ENCODE data around the gene PTPRJ.

The PTPRJ gene

DNA sequence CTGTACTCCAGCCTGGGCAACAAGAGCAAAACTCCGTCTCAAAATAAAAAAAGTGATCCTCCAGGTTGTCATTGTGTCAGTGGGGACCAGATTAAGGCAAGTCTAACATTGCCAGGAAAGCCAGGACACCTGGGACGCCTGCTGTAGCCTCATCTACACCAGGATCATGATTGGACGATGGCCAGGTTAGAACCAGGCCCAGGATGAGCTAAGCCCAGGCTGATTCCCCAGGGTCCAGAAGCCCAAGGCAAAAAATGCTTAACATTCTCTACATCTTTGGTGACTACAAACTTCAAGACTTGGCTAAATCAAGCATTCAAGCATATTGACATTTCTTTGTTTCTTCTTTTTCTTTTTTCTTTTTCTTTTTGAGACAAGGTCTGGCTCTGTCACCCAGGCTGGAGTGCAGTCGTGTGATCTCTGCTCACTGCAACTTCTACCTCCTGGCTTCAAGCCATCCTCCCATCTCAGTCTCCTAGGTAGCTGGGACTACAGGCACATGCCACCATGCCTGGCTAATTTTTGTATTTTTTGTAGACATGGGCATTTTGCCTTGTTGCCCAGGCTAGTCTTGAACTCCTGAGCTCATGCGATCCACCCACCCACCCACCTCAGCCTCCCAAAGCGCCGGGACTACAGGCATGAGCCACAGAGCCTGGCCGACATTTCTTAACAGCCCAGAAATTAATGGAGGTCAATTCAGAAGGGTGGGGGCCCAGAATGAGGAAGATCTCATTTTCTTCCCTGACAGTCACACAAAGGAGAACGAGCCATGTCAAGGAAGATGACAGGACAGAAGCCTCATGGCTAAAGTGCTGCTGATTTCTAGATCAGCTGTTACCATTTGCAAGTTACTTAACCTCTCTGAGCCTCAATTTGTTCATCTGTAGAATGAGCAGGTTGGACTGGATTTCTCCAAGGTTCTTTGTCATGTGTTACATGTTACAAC lies 12.5 kb upstream of the PTPRJ start:
- no peak for DNase-seq (ENCODE audit: low read depth in 2 of 2)

DNA sequence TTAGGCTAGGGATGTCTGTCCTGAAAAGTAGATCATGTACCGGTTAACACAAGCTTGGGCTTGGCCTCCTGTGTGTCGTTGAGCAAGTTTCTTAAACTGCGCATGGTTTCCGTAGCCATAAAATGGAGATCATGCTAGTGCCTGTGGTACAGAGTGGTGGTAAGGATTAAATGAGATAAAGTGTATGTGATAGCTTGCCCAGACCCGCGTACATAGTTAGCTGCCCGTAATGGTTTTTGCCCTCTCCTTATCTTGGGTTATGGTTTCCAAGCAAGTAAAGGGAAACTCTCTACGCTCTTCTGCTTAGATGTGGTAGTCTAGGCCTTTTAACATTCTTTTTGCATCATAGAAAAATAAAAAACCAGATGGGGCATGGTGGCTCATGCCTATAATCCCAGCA lies 11.0 kb upstream of the PTPRJ start:
- DNase-seq (ENCODE audit: low read depth in 2 of 2), result no peak

DNA sequence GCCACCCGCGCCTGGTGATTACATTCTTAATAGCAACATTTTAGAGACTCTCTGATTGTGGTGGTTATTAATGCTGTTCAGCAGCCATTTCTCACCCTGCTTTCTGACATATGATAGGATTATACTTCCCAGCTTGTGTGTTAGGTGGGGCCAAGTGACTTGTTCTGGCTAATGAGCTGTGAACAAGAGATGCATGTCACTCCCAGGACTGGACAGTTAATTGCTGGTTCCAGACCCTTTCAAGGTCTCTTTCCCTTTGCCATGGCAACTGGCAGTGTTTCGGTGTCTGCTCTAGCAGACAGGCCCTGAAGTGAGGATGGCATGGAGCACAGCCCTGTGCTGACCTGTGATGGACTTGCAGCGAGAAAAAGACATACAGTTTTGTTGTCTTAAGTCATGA lies 8.9 kb upstream of the PTPRJ start:
- DNase-seq (ENCODE audit: low read depth in 2 of 2), result no peak

DNA sequence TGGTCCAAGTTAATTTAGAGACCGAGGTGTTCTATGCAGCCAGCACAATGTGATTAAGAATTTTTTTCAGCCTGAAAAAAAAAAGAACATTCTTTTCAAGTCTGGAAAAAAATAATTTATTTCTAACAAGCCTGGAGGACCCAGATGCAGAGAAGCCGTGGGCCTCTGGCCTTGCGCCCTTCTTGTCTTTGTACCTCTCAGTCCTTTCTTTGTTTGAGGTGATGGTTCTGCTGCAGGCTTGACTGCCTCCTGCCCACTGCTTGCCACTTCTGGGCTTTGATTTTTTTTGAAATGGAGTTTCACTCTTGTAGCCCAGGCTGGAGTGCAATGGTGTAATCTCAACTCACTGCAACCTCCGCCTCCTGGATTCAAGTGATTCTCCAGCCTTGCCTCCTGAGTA lies 7.2 kb upstream of the PTPRJ start:
- DNase-seq (ENCODE audit: low read depth in 2 of 2), result no peak

DNA sequence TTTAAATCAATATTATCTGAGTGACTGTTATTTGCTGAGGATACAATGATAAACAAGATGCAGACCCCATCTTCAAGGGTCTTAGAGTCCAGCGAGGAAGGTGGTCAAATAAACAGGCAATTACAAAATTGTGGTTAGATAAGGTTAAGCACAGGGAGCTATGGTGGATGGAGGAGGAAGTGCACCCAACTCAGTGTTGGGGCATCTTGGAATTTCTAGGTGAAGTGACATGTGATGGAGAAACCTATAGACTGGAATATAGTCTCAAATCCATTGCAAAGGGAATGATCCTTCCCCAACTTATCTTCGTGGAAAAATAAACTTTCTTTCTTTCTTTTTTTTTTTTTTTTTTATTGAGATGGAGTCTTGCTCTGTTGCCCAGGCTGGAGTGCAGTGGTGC lies 3.4 kb upstream of the PTPRJ start:
- DNase-seq (ENCODE audit: low read depth in 2 of 2), result no peak

DNA sequence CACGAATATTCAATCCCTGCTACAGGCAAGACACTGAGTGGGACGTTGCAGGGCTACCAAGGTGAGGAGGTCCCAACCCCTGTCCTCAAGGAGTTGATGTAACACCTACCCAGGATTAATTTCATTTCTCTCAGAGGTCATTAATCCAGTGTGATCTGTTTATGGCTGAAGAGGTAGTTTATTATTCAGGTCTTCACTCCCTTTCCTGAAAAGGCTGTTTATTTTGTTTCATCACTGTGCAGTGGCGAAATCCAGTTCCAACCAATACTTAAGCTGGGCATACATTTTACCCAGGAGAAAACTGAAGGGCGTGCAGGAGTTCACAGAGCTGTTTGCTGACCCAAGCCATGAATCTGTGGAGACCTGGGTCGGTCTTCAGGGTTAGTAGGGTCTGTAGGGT lies 2.7 kb upstream of the PTPRJ start:
- DNase-seq (ENCODE audit: low read depth in 2 of 2), result no peak

DNA sequence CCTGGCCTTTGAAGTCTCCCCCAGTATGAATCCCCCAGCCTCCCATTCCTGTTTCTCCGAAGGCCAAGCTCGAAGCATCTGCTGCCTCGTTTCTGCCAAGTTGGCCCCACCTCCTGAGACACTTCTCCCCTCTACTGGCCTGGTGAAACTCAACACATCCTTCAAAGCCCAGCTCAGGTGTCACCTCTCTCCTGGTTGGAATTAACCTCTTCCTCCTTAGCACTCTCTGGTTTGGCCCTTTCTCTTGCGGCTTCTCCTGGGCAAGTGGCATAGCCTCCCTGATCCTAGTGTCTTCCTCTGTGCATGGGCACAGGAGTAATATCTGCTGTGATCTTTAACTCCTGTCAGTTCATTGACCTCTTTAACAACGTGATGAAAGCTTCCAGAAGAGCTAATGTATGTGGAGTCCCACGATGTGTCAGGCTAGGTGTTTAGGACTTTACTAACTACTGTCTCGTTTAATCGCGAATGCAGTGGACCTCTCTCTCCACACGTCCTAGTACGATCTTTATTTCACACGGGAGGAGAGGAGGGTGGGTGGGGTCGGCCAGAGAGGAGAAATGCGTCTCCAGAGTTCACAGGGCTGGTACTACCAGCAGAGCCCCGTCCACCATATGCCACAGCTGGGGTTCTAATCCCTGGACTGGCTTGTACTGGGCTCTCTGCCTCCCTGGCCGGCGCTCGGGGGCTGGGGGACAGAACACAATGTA lies 826 bp upstream of the PTPRJ start:
- DNase-seq (ENCODE audit: low read depth in 2 of 2), result no peak

DNA sequence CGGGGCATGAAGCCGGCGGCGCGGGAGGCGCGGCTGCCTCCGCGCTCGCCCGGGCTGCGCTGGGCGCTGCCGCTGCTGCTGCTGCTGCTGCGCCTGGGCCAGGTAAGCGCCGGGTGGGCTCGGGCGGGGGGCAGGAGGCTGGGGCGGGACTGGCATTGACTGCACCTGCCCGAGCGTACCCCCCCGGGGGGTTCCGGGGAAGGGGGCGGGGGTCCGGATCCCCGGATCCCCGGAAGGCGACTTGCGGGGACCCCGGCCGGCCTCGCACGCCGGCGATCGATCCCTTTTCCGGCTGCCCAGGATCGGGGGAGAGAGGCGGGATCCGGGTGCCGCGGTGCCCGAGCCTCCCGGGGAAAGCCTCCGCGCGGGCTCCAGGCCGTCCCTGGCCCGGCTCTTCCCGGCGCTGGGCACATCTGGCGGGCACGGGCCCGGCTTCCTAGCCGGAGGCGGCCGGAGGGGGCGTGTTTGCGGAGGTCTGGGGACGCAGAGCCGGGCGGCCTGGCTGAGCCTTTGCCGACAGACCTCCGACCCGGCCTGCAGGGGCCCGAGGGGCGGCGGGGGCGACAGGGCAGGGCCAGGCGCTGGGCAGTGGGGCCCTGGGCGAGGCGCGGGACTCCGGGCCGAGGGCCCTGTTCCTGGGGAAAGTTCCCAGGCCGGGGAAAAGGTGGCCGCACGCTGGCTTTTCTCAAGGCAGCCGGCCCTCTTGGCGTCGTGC lies 705 bp downstream of the PTPRJ start:
- DNase-seq (ENCODE audit: low read depth in 2 of 2), result no peak

DNA sequence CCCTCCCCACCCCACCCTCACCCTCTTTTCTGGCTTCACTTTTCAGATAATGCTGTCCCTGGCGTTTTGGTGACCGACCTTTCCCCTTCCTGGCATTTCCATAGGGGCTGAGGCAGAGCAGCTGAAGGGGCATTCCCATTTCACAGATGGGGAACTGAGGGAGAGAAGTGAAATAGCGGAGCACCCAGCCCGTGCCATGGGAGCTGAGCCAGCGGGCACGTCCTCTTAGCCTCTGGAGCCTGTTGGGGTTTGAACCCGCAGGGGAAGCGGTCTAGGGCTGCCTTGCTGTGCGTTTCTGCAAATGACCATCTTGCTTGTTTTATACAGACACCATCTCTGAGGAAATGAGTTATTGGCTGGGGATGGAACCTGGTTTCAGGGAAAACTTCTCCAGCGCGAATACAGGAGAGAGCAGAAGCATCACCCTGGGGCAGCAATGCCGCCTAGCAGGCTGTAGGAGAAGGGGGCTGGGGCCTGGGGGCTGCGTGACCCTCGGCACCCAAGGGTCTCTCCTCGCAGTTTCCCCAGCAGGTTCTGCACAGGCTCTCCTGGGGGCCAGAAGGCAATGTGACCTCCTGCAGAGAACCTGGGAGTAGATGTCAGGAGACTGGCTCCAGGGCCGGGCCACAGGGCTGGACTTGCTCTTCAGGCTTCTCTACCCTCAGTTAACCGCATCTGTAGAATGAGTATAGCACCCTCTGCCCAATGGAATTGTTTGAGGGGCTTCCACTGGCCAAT lies 1.5 kb downstream of the PTPRJ start:
- no peak for DNase-seq (ENCODE audit: low read depth in 2 of 2)

DNA sequence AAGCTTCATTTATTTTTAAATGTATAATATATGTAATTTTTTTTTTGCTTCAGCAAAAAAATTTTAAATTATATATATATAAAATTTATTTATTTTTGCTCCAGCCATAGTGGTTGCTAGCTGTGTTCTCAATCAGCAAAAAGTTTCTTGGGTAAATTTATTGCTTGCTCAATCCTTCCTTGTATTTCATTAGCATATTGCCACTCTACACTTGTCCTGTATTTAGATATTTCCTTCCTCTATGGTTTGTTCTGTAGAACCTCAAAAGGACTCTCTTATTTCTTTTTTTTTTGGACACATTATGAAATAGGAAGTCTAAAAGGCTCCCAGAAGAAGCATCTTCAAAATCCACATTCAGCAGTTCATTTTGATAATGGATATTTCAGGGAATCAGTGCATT lies 2.3 kb downstream of the PTPRJ start:
- DNase-seq (ENCODE audit: low read depth in 2 of 2), result no peak

DNA sequence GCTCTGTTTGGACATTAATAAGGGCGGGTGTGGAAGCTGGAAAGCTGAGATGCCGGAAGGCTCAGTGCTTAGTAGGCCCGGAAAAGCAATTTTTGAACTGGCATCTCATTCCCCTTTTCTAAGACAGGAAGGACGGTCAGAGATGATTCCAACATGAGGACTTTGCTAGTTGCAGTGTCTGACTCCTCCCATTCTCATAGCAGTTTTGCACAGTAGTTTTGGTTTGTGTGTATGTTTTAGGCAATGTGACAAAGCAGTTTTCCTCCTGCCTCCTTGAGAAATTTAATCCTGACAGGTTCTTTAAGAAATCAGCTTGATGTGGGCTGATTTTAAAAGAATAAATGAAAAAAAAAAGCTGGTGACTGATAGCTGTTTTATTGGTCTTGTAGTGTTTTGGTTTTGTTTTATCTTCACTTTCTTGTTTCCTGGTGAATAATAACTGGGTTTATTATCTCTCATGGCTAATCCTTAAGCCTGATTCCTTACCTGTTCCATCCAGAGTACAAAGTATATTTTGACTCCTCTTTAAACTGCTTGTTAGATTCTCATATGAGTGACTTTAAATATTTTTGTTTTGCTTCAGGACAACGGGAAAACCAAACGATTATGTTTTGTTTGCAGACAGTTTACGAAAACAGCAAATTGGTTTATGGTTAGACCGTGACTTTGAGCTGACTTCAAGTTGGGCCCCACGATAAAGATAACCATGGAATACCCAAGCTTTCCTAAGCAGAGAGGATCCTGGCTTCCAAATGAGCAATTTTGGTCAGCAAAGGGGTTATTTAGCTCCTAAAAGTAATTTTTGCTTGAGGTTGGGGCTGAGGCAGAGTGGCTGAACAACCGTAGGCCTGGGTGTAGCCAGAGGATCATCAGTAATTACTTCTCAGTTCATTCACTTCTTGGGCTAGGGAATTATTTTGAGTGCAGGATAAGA lies 3.4 kb downstream of the PTPRJ start:
- no peak for DNase-seq (ENCODE audit: low read depth in 2 of 2)

DNA sequence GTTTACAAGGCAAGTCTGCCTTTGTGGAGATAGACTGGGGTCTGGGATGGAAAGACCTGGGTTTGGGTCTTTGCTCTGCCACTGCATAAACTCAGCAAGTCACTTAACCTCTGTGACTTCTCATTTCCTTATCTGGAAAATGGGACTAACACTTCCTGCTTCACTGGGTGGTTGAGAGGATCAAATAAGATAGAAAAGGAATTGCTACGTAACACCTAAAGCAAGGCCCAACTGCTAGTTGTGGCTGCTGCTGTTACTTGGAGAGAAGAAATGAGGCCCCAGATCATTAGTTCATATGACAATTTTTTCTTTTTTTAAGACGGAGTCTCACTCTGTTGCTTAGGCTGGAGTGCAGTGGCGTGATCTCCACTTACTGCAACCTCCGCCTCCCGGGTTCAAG lies 5.9 kb downstream of the PTPRJ start:
- DNase-seq (ENCODE audit: low read depth in 2 of 2), result no peak

DNA sequence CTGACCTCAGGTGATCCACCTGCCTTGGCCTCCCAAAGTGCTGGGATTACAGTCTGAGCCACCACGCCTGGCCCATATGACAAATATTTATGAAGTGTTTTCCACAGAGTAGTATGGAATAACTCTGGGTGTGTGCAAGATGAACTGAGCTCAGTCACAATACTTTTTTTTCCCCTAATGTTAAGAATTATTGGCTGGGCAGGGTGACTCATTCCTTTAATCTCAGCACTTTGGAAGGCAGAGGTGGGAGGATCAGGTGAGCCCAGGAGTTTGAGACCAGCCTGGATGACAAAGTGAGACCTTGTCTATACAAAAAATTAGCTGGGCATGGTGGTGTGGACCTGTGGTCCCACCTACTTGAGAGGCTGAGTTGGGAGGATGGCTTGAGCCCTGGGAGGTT lies 6.4 kb downstream of the PTPRJ start:
- no peak for DNase-seq (ENCODE audit: low read depth in 2 of 2)

DNA sequence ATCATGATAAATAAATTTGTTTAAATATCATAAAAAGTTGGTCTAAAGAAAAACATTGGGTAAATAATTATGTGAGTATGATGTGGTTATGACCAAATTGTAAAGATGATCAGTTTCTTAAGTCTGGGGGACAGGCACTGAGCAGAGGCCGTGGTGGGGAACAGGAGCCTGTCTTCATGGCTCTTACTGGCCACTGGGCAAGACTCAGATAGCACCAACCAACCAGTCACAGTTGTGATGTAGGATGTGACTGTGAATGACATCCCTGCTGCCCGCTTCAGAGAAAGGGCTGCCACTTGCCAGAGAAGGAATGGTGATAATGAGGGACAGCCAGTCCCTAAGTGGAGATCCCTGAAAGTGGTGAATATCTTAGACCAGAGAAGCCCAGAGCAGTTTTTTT lies 7.0 kb downstream of the PTPRJ start:
- DNase-seq (ENCODE audit: low read depth in 2 of 2), result no peak

DNA sequence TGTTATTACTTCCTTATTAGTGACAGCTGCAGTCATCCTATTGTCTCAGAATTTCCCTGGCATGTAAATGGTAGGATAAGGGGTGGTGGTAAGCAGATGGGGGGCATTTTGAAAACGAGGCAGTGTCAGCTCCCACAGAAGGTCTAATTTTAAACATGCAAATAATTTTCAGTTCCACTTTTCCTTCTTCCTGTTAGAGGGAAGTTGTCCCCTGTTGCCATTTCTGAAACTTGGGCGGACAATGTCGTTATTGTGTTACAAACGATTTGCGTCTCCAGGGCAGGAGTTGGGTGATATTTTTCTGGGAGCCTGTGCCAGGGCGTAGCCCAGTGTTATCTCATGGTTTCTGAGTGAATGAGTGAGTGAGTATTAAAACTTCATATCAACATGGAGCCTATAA lies 7.4 kb downstream of the PTPRJ start:
- no peak for DNase-seq (ENCODE audit: low read depth in 2 of 2)

DNA sequence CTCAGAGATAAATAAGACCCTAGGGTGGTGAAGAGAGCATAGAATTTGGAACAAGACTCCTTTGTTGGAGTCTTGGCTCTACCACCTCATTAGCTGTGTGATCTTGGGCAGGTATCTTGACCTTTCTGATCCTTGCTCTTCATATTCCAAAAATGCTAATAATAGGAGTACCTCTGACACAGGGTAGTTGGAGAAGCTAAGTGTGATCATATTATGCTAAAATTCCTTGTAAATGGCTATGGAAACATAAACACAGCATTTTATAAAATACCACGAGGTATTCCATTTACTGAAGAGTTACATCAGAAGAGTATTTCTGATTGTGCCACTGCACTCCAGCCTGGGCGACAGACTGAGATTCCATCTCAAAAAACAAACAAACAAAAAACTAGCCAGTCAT lies 9.4 kb downstream of the PTPRJ start:
- no peak for DNase-seq (ENCODE audit: low read depth in 2 of 2)

DNA sequence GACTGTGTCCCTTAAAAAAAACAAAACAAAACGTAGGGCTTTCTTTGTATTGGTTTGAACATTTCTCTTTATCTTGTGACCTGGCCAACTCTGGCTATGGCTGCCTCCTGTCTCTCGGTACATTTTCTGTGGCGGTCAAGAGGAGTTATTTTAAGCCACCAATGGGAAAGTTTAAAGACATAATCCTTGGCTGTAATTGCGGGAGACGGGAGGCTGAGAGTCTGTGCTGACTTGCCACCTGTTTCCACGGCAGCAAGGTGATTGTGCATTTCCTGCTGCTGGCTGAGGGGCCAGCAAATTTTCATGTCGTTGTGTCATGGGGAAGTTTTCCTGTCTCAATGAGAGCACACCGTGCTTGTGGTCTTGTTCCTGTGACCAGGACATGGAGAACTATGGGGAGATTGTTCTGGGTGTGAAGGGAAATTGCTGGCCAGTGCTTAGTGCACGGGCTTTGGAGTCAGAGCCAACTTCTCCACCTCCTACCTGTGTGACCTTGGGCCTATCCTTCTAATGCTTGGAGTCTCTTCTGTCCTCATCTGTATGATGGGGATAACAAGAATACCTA lies 11.0 kb downstream of the PTPRJ start:
- no peak for DNase-seq (ENCODE audit: low read depth in 2 of 2)

DNA sequence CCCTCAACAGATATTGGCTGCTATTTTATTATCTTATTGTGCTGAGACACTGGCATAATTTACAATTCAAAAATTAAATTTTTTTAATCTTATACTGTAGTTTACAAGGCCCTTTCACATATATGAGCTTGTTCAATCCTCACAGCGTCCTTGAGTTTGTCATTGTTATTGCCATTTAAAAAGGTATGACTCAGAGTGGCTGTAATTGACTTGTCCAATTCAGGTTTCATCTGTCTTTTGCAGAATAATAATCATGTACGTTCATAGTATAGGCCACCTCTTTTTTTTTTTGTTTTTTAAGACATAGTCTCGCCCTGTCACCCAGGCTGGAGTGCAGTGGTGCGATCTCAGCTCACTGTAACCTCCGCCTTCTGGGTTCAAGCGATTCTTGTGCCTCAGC lies 11.5 kb downstream of the PTPRJ start:
- DNase-seq (ENCODE audit: low read depth in 2 of 2), result no peak

DNA sequence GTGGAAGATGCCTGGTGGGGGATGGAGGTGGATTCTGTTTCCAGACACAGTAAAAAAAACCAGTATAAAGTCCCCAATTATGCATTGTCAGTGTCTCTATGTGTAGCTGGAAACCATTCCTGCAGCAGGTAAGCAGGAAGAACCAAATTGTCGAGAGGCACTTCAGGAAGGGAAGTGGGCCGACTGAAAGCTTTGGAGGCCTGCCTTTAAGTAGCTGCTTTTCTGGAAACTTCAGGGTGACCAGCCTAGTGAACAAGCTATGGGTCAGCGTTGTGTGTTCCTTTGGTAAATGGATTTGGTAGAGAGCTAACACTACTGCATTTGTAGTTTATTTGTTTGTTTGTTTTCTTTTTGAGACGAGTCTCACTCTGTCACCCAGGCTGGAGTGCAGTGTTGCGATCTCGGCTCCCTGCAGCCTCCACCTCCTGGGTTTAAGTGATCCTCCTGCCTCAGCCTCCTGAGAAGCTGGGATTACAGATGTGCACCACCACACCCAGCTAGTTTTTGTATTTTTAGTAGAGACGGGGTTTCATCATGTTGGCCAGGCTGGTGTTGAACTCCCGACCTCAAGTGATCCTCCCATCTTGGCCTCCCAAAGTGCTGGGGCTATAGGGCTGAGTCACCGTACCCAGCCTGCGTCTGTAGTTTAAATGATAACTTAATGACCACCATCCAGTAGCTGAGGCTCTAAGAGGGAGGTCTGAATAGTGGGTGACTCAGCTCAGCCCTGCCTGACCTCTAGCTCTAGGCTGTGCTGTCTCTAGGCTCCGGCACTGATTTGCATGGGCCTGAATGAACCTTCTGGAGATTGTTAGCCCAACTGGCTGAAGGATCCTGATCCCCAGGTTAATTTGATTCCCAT lies 12.8 kb downstream of the PTPRJ start:
- DNase-seq (ENCODE audit: low read depth in 2 of 2), result no peak

DNA sequence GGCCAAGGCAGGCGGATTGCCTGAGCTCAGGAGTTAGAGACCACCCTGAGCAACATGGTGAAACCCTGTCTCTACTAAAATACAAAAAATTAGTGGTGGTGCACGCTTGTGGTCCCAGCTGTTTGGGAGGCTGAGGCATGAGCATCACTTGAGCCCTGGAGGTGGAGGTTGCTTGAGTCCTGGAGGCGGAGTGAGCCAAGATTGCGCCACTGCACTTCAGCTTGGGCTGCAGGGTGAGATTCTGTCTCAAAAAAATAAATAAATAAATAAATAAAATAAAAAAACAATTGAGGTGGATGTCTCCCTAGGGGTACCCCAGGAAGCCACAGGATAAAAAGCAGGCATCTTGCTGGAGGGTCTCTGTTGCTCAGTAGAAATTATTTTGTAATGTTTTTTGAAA lies 14.1 kb downstream of the PTPRJ start:
- no peak for DNase-seq (ENCODE audit: low read depth in 2 of 2)

Data from stimulated activated CD4-positive, alpha-beta T cell treated with anti-CD3 and anti-CD28 coated beads, Interleukin-4, amount 100 ng/mL, for 48 hours (primary cell).